Fibroblast of skin of left biceps (primary cell): ENCODE results near the gene DRAM1.
"Not testable (repeated sequence)": the region's sequence is repeated elsewhere in the genome, so short reads cannot be mapped to it uniquely, and the experiment has no call there.

Experiments used
- DNase-seq, 2 experiments: peaks; one replicate each; pipeline ENCODE4 v3.0.0-alpha.2; 2013; ENCODE audit warnings: low read depth in 2 of 2

Gene DRAM1

DNA sequence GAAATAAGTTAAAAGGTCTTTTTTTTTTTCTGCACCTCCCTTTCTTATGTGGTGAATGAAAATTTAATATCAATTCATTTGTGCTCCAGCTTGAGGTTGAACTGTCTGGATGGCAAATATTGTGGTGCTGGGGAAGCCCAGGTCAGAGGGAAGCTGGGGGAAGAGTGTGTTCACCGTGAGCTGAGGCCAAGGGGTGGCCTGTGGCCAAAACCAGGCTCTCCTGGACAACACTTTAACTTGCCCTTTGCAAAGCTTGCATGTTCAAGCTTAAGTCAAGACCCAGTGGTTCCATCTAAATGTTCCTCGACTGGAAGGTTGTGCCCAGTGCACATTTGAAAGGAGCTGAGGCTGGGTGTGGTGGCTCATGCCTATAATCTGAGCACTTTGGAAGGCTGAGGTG is 28.8 kb downstream of the DRAM1 start:
- DNase-seq = no peak

DNA sequence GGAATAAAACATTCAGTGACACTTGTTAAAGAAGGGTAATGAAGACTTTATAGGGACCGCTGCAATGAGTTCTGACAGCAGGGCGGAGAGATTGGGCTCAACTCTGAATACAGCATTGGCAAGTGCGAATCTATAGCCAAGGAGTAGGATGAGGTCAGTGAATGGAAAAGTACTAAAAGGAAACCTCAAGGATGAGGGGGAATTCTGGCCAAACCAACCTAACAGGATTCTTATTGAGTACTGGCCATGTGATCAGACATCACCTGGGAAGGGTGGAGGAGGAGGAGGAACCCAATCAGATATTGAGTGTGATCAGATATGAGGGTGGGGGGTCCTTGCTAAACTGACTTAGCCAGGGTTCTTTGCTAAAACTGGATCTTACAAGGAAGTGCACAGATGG is 31.0 kb downstream of the DRAM1 start:
- no peak for DNase-seq

DNA sequence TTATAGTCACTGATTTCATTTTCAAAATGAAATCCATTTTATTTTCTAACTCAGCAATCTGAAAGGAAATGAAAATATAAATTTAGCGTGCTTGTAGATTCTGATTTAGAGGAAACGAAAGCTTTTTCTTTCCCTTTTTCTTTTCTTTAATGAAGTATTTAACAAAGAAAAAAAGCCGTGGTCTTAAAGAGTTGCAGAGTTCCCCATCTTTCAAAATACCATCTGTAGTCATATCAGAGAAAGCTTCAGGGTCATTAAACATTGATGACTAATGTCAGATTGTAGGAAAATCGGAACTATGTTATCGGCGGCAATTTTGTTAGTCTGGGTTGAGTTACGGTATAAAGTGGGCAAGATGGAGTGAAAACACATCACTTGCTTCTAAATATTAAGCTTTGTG is 32.3 kb downstream of the DRAM1 start:
- no peak for DNase-seq

GRCh38 chr12:101915841-101916240 is 38.5 kb downstream of the DRAM1 start:
- no peak for DNase-seq

- not testable (repeated sequence) for DNase-seq
Measured at GRCh38 chr12:101918805-101919204, 41.4 kb downstream of the DRAM1 start.

DNA sequence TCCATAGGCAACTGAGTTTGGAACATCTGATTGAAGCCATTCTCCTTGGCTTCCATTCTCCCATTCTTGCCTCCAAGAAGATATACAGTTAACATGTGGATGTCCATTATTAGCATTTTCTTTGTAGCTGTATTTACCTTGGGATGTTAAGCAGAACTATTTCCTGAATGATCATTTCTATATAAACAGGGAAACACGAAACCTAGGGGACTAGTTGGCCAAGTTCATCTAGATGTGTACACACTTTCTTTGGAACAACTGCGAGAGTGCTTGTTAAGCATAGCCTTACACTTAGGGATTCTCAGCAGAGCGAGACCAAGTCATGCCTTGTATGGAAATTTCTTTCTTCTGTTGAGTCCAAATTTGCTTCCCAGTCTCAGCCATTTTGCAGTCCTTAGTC is 42.1 kb downstream of the DRAM1 start:
- DNase-seq = no peak

DNA sequence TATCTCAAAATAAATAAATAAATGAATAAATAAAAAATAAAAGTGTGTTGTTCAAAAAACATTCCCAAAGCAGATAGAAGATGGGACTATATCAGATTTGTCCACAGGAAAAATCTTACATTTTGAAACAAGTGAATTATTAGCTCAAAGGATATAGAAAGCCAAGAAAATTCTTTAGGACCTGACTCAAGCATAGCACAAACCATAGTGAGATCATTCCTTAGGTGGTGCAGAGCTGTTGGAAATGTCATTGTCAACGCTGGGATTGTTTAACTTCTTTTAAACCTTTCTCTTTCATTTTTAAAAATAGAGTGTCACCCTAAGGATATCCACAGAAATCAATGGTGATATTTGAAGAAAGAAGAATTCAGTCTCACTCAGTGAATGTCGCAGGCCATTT is 43.5 kb downstream of the DRAM1 start:
- DNase-seq = no peak

DNA sequence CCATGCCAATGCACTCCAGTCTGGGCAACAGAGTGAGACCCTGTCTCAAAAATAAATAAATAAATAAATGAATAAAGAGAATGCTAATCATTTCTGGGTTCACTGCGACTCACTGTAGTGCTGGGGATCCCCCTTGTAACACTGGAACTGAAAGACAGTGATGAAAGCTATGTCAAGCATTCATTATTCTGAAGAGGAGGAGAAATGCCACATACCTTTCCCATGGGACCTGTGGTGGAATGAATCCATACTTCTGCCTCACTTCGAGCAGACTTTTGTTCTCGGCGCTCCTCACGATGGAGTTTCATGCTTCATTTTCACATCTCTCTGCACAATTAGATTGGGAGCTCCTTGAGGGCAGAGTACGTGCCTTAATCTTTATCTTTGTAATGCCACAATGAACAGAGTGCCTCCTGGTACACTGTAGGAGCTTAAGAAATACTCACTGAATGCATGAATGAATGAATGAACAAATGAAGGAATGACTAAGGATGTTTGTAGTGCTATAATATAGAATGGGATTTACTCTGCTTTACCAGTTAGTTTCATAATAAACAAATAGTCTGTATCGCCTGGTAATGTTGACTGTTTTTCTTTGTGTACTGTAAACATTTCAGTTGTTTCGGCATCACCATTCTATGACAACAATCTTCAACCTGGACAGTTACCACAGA is 45.8 kb downstream of the DRAM1 start:
- DNase-seq = no peak

GRCh38 chr12:101924618-101925017 is 47.2 kb downstream of the DRAM1 start:
- no peak for DNase-seq

DNA sequence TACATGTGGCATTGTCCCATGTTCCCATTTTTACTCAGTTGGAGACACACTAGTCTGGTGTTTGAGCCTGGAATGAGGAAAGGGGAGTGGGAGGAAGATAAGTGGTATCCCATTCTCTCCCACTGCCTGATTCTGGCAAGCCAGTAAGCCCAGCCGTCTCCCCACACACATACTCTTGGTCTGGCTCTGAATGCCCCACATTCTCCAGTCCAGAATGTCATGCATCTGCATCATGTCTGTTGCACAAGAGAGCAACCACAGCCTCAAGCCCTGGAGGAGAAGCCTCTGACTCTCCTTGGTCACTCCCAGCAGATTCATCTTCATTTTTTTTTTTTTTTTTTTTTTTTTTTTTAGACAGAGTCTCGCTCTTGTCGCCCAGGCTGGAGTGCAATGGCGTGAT is 48.0 kb downstream of the DRAM1 start:
- DNase-seq = peak; percentile 94 to 95

GRCh38 chr12:101925935-101926334 is 48.6 kb downstream of the DRAM1 start:
- no peak for DNase-seq

GRCh38 chr12:101927036-101927435 is 49.7 kb downstream of the DRAM1 start:
- peak; percentile 32 to 44 for DNase-seq

DNA sequence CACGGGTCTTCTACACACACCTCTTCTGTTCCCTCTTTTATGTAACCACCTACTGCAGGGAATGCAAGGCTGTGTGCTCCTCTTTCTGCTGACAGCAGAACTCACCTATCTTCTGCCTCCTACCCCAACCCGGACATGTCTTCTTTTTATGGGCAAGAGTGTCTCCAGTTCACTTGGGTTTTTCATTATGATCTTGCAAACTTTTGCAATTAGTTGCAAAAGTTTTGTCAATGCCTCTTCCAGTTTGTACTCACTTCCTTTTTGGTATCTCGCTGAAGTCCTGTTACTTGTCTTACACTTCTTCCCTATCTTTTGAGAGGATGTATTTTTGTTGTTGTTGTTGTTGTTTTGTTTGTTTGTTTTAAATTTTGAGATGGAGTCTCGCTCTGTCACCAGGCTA is 50.6 kb downstream of the DRAM1 start:
- no peak for DNase-seq

GRCh38 chr12:101928556-101928955 is 51.2 kb downstream of the DRAM1 start:
- DNase-seq = no peak

GRCh38 chr12:101929365-101930041 is 52.1 kb downstream of the DRAM1 start:
- DNase-seq = no peak

DNA sequence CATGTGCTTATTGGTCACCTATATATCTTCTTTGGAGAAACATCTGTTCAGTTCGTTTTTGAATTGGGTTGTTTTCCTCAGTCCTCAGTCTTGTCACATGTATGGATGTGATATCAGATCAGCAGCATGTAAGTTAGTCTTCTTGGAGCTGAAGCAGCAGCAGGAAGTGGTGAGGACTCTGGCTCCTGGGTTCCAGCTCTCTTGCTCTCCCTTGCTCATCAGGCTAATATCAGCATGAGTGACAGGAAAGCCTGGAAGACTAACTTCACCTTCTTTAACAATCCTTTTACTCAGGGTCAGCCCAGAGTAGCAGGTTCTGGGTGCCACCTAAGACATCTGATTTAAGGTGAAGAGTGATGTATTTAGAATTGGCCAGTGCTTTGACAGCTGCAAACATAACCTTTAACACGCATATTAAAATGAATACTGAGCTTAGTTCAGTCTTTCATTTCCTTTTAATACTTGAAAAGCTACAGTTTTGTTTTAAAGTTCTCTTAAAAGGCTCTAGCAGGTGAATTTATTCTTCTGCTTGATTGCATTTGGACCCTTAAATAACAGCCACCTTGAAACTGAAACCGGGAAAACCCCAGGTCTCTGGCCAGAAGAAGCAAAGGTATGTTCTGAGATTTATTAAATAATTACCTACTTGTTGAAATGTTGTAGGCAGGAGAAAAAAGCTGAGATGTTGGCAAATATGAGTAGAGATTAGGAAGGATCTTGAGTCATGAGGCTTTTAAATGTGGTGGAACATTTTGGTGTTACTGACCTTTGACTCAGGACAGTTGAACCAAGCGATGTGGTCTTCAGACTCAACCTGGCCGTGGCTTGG is 54.3 kb downstream of the DRAM1 start:
- no peak for DNase-seq

DNA sequence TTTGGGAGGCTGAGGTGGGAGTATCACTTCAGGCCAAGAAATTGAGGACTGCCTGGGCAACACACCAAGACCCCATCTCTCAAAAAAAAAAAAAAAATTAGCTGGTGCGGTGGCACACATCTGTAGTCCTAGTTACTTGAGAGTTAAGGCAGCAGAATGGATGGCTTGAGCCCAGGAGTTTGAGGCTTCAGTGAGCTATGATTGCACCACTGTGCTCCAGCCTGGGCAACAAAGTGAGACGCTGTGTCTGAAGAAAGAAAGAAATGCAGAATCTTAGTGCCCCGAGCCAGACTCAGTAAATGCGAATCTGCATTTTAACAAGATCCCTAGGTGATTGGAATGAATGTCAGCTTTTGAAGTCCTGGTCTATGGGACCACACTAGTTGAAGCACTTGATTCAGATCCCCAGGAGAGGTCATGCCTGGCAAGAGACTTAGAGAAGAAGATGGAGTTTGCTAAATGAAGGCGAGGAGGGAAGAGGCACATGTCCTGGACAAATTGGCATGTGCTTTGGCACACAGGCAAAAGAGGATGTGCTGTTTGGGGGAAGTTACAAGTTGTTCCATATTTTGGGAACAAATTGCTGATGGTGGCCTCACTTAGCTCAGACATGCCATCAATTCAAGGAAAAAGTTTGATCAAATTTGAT is 56.6 kb downstream of the DRAM1 start:
- no peak for DNase-seq

GRCh38 chr12:101935890-101936746 is 58.7 kb downstream of the DRAM1 start:
- peak; percentile 94 for DNase-seq

GRCh38 chr12:101939306-101939705 is 61.9 kb downstream of the DRAM1 start:
- no peak for DNase-seq

- peak; percentile 41 to 53 for DNase-seq
Measured at GRCh38 chr12:101939856-101940265, 62.5 kb downstream of the DRAM1 start.

DNA sequence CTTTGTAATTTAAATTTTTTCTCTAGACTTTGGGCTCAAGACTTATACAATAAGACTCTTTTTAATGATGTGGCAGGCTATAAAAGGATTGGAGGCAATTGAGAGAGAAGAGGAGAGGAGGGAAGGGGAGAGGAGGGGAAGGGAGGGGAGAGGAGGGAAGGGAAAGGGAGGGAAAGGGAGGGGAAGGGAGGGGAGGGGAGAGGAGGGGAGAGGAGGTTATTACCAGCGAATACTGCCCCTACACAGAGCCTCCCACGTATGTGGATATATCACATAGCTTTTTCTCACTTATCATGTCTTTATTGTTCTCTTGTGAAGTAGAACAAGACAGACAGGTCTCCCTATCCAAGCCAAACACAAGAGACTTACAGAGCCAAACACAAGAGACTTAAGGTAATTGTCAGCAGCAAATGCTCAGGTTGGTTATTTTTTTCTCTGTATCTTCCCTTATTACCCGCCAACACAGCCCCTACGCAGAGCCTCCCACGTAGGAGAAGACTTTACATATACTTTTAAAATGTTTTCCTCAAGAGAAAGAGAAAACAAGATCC is 63.1 kb downstream of the DRAM1 start:
- DNase-seq = no peak
